PC-3 (cell line): ENCODE data around the gene LIX1L.

ENCODE experiments used
- CTCF ChIP-seq: fragments of 300-600 bp; sonication (generic); conservative IDR thresholded peaks from 2 replicates; pipeline ENCODE4 v1.5.1; 2017; ENCODE audit warnings: antibody characterized with exemption, low read depth, mild to moderate bottlenecking, low read length
- EZH2 ChIP-seq: fragments of 300-600 bp; sonication (generic); IDR thresholded peaks from one replicate; pipeline ENCODE4 v1.6.1; 2017; ENCODE audit warnings: antibody characterized with exemption, mild to moderate bottlenecking, low read length; ENCODE audit not compliant: unreplicated experiment

- TF ChIP-seq CTCF (no peak), EZH2 (no peak)
Observed at GRCh38 chr1:145952903-145953302, 4.9 kb downstream of the LIX1L start.
